22Rv1 (cell line): ENCODE results near the gene SLC25A26.

ENCODE experiments used
- ZFX ChIP-seq: fragments of 450-650 bp; IDR thresholded peaks from 2 replicates; pipeline ENCODE4 v1.6.1; 2017; ENCODE audit warnings: antibody characterized with exemption, borderline replicate concordance
- TF ChIP-seq, protein P1 (sequence below): fragments of 450-650 bp; IDR thresholded peaks from 2 replicates; pipeline ENCODE4 v1.5.1; 2017; ENCODE audit warnings: mild to moderate bottlenecking

DNA sequence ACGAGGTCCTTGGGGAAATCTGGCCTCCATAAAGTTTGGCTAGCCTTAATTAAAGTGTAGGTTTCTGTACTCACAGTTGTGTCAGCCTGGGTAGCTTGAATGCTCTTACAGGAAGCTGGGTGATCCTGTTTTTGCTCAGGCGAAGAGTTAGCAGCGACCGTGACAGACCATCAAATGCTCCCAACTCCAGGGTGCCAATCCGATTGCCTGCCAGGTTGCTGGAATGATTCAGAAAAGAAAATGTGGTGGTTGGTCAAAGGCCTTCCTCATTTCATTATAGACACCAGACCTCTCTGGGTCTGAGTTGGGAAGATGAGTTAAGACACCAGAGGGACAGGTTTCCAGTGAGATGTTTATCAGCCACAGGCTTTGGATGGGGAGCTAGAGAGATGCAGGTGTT is 194.0 kb downstream of the SLC25A26 start:
- TF ChIP-seq, protein P1, sequence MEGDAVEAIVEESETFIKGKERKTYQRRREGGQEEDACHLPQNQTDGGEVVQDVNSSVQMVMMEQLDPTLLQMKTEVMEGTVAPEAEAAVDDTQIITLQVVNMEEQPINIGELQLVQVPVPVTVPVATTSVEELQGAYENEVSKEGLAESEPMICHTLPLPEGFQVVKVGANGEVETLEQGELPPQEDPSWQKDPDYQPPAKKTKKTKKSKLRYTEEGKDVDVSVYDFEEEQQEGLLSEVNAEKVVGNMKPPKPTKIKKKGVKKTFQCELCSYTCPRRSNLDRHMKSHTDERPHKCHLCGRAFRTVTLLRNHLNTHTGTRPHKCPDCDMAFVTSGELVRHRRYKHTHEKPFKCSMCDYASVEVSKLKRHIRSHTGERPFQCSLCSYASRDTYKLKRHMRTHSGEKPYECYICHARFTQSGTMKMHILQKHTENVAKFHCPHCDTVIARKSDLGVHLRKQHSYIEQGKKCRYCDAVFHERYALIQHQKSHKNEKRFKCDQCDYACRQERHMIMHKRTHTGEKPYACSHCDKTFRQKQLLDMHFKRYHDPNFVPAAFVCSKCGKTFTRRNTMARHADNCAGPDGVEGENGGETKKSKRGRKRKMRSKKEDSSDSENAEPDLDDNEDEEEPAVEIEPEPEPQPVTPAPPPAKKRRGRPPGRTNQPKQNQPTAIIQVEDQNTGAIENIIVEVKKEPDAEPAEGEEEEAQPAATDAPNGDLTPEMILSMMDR: no peak
- no peak for TF ChIP-seq ZFX
